HEK293T (cell line): ENCODE measurements around the gene SNRNP48.
A peak's percentile ranks its signal among the peaks of the same experiment; 100 is the strongest.

Experiments used
- ARNT ChIP-seq: fragments of 450-650 bp; IDR thresholded peaks from 2 replicates; pipeline ENCODE4 v1.6.1; 2017; ENCODE audit warnings: mild to moderate bottlenecking
- BHLHE40 ChIP-seq: fragments of 450-650 bp; IDR thresholded peaks from 2 replicates; pipeline ENCODE4 v1.6.1; 2016; ENCODE audit warnings: mild to moderate bottlenecking, moderate library complexity, borderline replicate concordance
- CTBP1 ChIP-seq: fragments of 450-650 bp; IDR thresholded peaks from 2 replicates; pipeline ENCODE4 v1.6.1; 2016; ENCODE audit warnings: borderline replicate concordance
- ELF4 ChIP-seq: fragments of 450-650 bp; IDR thresholded peaks from 2 replicates; pipeline ENCODE4 v1.6.1; 2017; ENCODE audit warnings: antibody characterized with exemption
- FOXK2 ChIP-seq: fragments of 450-650 bp; IDR thresholded peaks from 2 replicates; pipeline ENCODE4 v1.6.1; 2016; ENCODE audit warnings: mild to moderate bottlenecking
- FOXM1 ChIP-seq: fragments of 450-650 bp; IDR thresholded peaks from 2 replicates; pipeline ENCODE4 v1.6.1; 2017; ENCODE audit warnings: mild to moderate bottlenecking, borderline replicate concordance
- LEF1 ChIP-seq: fragments of 450-650 bp; IDR thresholded peaks from 2 replicates; pipeline ENCODE4 v1.6.1; 2017; ENCODE audit warnings: mild to moderate bottlenecking, borderline replicate concordance
- SP1 ChIP-seq: fragments of 450-650 bp; IDR thresholded peaks from 2 replicates; pipeline ENCODE4 v1.6.1; 2017
- SUZ12 ChIP-seq: fragments of 450-650 bp; IDR thresholded peaks from 2 replicates; pipeline ENCODE4 v1.6.1; 2016; ENCODE audit warnings: mild to moderate bottlenecking
- TARDBP ChIP-seq: fragments of 450-650 bp; IDR thresholded peaks from 2 replicates; pipeline ENCODE4 v1.6.1; 2016
- TF ChIP-seq, protein P1 (sequence below): fragments of 450-650 bp; IDR thresholded peaks from 2 replicates; pipeline ENCODE4 v1.6.1; 2016

DNA sequence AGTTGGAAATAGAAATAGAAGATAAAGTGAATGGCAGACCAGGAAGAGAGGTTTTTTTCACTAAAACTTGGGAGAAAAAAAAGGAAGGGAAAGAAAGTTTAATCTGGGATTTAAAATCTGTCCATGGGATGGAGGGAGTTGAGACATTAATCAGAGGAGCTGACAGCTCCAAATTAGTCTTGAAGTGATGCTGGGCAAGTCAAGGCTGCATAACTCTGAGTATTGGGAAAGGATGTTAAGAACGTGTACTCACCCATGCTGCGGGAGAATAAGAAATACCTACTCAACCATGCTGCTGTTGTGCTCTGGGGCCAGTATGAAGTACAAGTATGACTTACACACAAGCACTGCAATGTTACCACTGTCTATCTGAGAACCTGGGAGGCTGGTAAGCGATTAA, 47.5 kb downstream of the SNRNP48 start:
- TF ChIP-seq FOXM1 (no peak), ELF4 (no peak), LEF1 (no peak), TARDBP (no peak), SP1 (no peak), ARNT (no peak), CTBP1 (no peak), FOXK2 (no peak), SUZ12 (no peak), BHLHE40 (no peak)
- TF ChIP-seq, protein P1, sequence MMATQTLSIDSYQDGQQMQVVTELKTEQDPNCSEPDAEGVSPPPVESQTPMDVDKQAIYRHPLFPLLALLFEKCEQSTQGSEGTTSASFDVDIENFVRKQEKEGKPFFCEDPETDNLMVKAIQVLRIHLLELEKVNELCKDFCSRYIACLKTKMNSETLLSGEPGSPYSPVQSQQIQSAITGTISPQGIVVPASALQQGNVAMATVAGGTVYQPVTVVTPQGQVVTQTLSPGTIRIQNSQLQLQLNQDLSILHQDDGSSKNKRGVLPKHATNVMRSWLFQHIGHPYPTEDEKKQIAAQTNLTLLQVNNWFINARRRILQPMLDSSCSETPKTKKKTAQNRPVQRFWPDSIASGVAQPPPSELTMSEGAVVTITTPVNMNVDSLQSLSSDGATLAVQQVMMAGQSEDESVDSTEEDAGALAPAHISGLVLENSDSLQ, result peak; percentile 55
